Keratinocyte (primary cell): ENCODE results near the gene ARCN1. TPM values are rescaled to one million over a fixed set of nuclear protein-coding genes. Genes with fewer than 3 reads are reported as not detected.

Experiments
- DNase-seq: peaks from one replicate; pipeline ENCODE4 v3.0.0-alpha.2; 2011; ENCODE audit warnings: low read depth, missing footprints, low spot score
- FAIRE-seq: peaks from 2 replicates; lab custom pipeline; 2011; peaks lifted over from hg19 to GRCh38; lab: Jason Lieb, UNC
- H2AFZ ChIP-seq: 2 replicates; pipeline ENCODE4 v1.6.0; 2012; ENCODE audit warnings: low read length, control low read depth, inconsistent platforms; ENCODE audit not compliant: control insufficient read depth
- H3K27ac ChIP-seq: 2 replicates; pipeline ENCODE4 v1.5.1; 2011; ENCODE audit warnings: low read length; ENCODE audit not compliant: control insufficient read depth, insufficient read depth
- H3K27me3 ChIP-seq: 3 replicates; pipeline ENCODE4 v1.6.0; 2011; ENCODE audit warnings: low read length; ENCODE audit not compliant: control insufficient read depth, insufficient read depth; ENCODE audit errors: extremely low read depth
- H3K36me3 ChIP-seq, 2 experiments: 2 replicates in 1 of 2; 3 replicates in 1 of 2; pipeline ENCODE4 v1.5.1; 2011; ENCODE audit warnings: low read length in 2 of 2, mild to moderate bottlenecking in 1 of 2; ENCODE audit not compliant: control insufficient read depth in 2 of 2, insufficient read depth in 2 of 2; ENCODE audit errors: extremely low read depth in 1 of 2
- H3K4me1 ChIP-seq: 3 replicates; pipeline ENCODE4 v1.5.1; 2011; ENCODE audit warnings: low read length; ENCODE audit not compliant: control insufficient read depth, insufficient read depth; ENCODE audit errors: extremely low read depth
- H3K4me2 ChIP-seq: 3 replicates; pipeline ENCODE4 v1.6.0; 2011; ENCODE audit warnings: low read depth, low read length; ENCODE audit not compliant: control insufficient read depth, insufficient read depth; ENCODE audit errors: extremely low read depth
- H3K4me3 ChIP-seq, 3 experiments: fragments of 200-600 bp in 1 of 3; sonication (generic) in 1 of 3; 2 replicates in 2 of 3; 3 replicates in 1 of 3; pipeline ENCODE4 v1.5.1; 2011 to 2016; ENCODE audit warnings: low read length in 3 of 3, mild to moderate bottlenecking in 3 of 3, control low read depth in 2 of 3, inconsistent platforms in 1 of 3, low read depth in 1 of 3, mixed read lengths in 1 of 3, mixed run types in 1 of 3, moderate library complexity in 1 of 3; ENCODE audit not compliant: control insufficient read depth in 2 of 3, insufficient read depth in 2 of 3; ENCODE audit errors: extremely low read depth in 1 of 3
- H3K79me2 ChIP-seq: 2 replicates; pipeline ENCODE4 v1.6.0; 2012; ENCODE audit warnings: low read length; ENCODE audit not compliant: control insufficient read depth, insufficient read depth
- H3K9ac ChIP-seq: 3 replicates; pipeline ENCODE4 v1.6.0; 2011; ENCODE audit warnings: low read length; ENCODE audit not compliant: control insufficient read depth, insufficient read depth; ENCODE audit errors: extremely low read depth
- H3K9me1 ChIP-seq: 3 replicates; pipeline ENCODE4 v1.6.0; 2011; ENCODE audit warnings: low read length; ENCODE audit not compliant: control insufficient read depth, insufficient read depth; ENCODE audit errors: extremely low read depth
- H3K9me3 ChIP-seq: 2 replicates; pipeline ENCODE4 v1.5.1; 2012; ENCODE audit warnings: low read depth, low read length; ENCODE audit not compliant: control insufficient read depth
- H4K20me1 ChIP-seq: 3 replicates; pipeline ENCODE4 v1.6.0; 2011; ENCODE audit warnings: low read length; ENCODE audit not compliant: control insufficient read depth, insufficient read depth; ENCODE audit errors: extremely low read depth
- CTCF ChIP-seq, 3 experiments: IDR thresholded peaks in 1 of 3; conservative IDR thresholded peaks in 1 of 3; optimal IDR thresholded peaks in 1 of 3; 2 replicates in 2 of 3; 3 replicates in 1 of 3; pipeline versions ENCODE3 to v1.5.1; 2011; ENCODE audit warnings: low read length in 3 of 3, mild to moderate bottlenecking in 3 of 3, moderate library complexity in 2 of 3, control low read depth in 1 of 3, inconsistent platforms in 1 of 3; ENCODE audit not compliant: insufficient read depth in 2 of 3; ENCODE audit errors: extremely low read depth in 1 of 3
- EZH2 ChIP-seq: IDR thresholded peaks from one replicate; pipeline ENCODE4 v1.6.1; 2012; ENCODE audit warnings: inconsistent platforms, mild to moderate bottlenecking, low read length, moderate library complexity
- dilution Hi-C: fragments of 300-500 bp; cut with MboI; formaldehyde crosslinking; loops from one replicate; pipeline ENCODE4 v1.7.0; 2020; ENCODE audit warnings: low sequenced_read_pairs; ENCODE audit not compliant: extremely low pct_ligation_motif_present
- polyA plus RNA-seq, 5 experiments: library from polyadenylated mRNA; depleted of rRNA in 3 of 5; stranded (reverse) in 3 of 5; stranded (forward) in 1 of 5; unstranded in 1 of 5; fragments of >200 nt; gene quantifications; 1 replicate in 1 of 5; 2 replicates in 3 of 5; 3 replicates in 1 of 5; pipeline versions ENCODE4 v1.2.1 to v1.2.3, GENCODE V29; 2011 to 2012; ENCODE audit warnings: missing spikeins in 2 of 5, low read depth in 1 of 5, low replicate concordance in 1 of 5

Gene ARCN1
- polyA plus RNA-seq, 1 donor (not counting 4 experiments of a cell fraction or from before 2014, with no cell fraction given): 150 TPM

GRCh38 chr11:118615282-118615975, 43.2 kb downstream of the ARCN1 start:
- H3K4me3 ChIP-seq: no peak overlapping the region
- H3K36me3 ChIP-seq: peaks cover 0 to 3% of the 10 kb centered on the region in 2 experiments
- FAIRE-seq: no peak
- H3K27ac ChIP-seq: no peak overlapping the region
- H3K4me1 ChIP-seq: peaks cover 30% of the 10 kb centered on the region
- no peak for TF ChIP-seq EZH2
- no peak for TF ChIP-seq CTCF (optimal IDR thresholded peaks at IDR 0.05 in 1 of 3, IDR thresholded peaks at IDR 0.05 in 1 of 3, conservative IDR thresholded peaks at IDR 0.05 in 1 of 3; ENCODE audit: extremely low read depth in 1 of 3, insufficient read depth in 2 of 3, low read length in 3 of 3)
- no peaks in the 10 kb centered on the region for H4K20me1 ChIP-seq
- H2AFZ ChIP-seq: no peak overlapping the region
- no peaks in the 10 kb centered on the region for H3K27me3 ChIP-seq
- no peak overlapping the region for H3K4me2 ChIP-seq
- DNase-seq: no peak
- dilution Hi-C loops: no loop called here
- no peaks in the 10 kb centered on the region for H3K9me3 ChIP-seq
- no peak overlapping the region for H3K9ac ChIP-seq
- no peaks in the 10 kb centered on the region for H3K79me2 ChIP-seq
- H3K9me1 ChIP-seq: no peaks in the 10 kb centered on the region

GRCh38 chr11:118615976-118616371, 43.8 kb downstream of the ARCN1 start:
- H2AFZ ChIP-seq: no peak overlapping the region
- H3K4me3 ChIP-seq: no peak overlapping the region
- no peaks in the 10 kb centered on the region for H3K9me1 ChIP-seq
- no peak overlapping the region for H3K9ac ChIP-seq
- no peaks in the 10 kb centered on the region for H3K79me2 ChIP-seq
- H3K36me3 ChIP-seq: peaks cover 0 to 3% of the 10 kb centered on the region in 2 experiments
- no peaks in the 10 kb centered on the region for H4K20me1 ChIP-seq
- dilution Hi-C loops: no loop called here
- H3K27ac ChIP-seq: no peak overlapping the region
- H3K4me2 ChIP-seq: no peak overlapping the region
- no peak for TF ChIP-seq CTCF (optimal IDR thresholded peaks at IDR 0.05 in 1 of 3, IDR thresholded peaks at IDR 0.05 in 1 of 3, conservative IDR thresholded peaks at IDR 0.05 in 1 of 3; ENCODE audit: extremely low read depth in 1 of 3, insufficient read depth in 2 of 3, low read length in 3 of 3)
- no peak for TF ChIP-seq EZH2
- H3K27me3 ChIP-seq: no peaks in the 10 kb centered on the region
- FAIRE-seq (no peak), DNase-seq (no peak)
- no peaks in the 10 kb centered on the region for H3K9me3 ChIP-seq
- H3K4me1 ChIP-seq: peaks cover 35% of the 10 kb centered on the region
